Psoas muscle (tissue), 8 donors: ENCODE measurements around the gene XXYLT1. TPM values are rescaled to one million over a fixed set of nuclear protein-coding genes. Genes with fewer than 3 reads are reported as not detected.
"Not testable (repeated sequence)": the region's sequence is repeated elsewhere in the genome, so short reads cannot be mapped to it uniquely, and the experiment has no call there.

Experiments used
- ATAC-seq, 4 donors: fragments of 200-7000 bp; cut with Tn5 transposase; one replicate each; pipeline ENCODE4 v1.9.1; 2020; ENCODE audit warnings: moderate library complexity in 3 of 4, mild to moderate bottlenecking in 2 of 4
- DNase-seq, 2 donors: peaks; one replicate each; pipeline ENCODE4 v3.0.0-alpha.2; 2020
- H3K27ac ChIP-seq: fragments of 200-600 bp; one replicate; pipeline ENCODE4 v1.8.0; 2022
- H3K27me3 ChIP-seq, 3 donors: fragments of 200-600 bp in 1 of 3; one replicate each; pipeline versions ENCODE4 v1.6.1 to v1.8.0; 2013 to 2022; ENCODE audit warnings: low read length in 2 of 3, mild to moderate bottlenecking in 2 of 3, moderate library complexity in 1 of 3; ENCODE audit not compliant: insufficient read depth in 3 of 3
- H3K36me3 ChIP-seq, 2 donors: fragments of 200-600 bp in 1 of 2; one replicate each; pipeline versions ENCODE4 v1.6.1 to v1.8.0; 2013 to 2022; ENCODE audit warnings: low read depth in 1 of 2, mild to moderate bottlenecking in 1 of 2, moderate library complexity in 1 of 2; ENCODE audit not compliant: insufficient read depth in 1 of 2
- H3K4me1 ChIP-seq: fragments of 200-600 bp; one replicate; pipeline ENCODE4 v1.8.0; 2022
- H3K4me3 ChIP-seq: fragments of 200-600 bp; one replicate; pipeline ENCODE4 v1.8.0; 2022; ENCODE audit warnings: mild to moderate bottlenecking
- H3K9me3 ChIP-seq: fragments of 200-600 bp; one replicate; pipeline ENCODE4 v1.8.0; 2022
- CTCF ChIP-seq: fragments of 200-600 bp; IDR thresholded peaks from one replicate; pipeline ENCODE4 v1.8.0; 2022; ENCODE audit warnings: antibody characterized with exemption
- WGBS, 3 donors: extraction: QIAGEN DNeasy Blood & Tissue Kit; methylation state at CpG; one replicate each; pipeline versions ENCODE4 v1.1.6 to v1.1.7; 2013; 5-methylcytosine and 5-hydroxymethylcytosine counted together
- intact Hi-C, 2 donors: fragments of 100-400 bp; cut with DNase I; formaldehyde crosslinking; loops; one replicate each; pipeline versions ENCODE4 v1.11.0 to v1.14.2; 2022
- polyA plus RNA-seq, 3 donors: library from polyadenylated mRNA; stranded (reverse); fragments of 200-250 nt; gene quantifications; one replicate each; pipeline ENCODE4 v1.2.3, GENCODE V29; 2013
- total RNA-seq, 4 donors: library from RNA; stranded (reverse); fragmentation: NEBNext Ultra II Directional in 2 of 4; extraction: Animal tissue kit (Norgen Biotek cat#: 25700) in 2 of 4; gene quantifications; one replicate each; pipeline versions ENCODE4 v1.2.1 to v1.2.4, GENCODE V29; 2021 to 2023
- donor health status: healthy with polysubstance abuse.
- donor health status: DM: no; HTN: no; CAD: no; lungs with moderate emphysema.
- donor health status: Bipolar disorder and iron deficiency.
- donor health status: healthy.
- donor health status: DM: yes; HTN: yes; CAD: no.
- donor health status: DM: no; HTN: no; CAD: no.
- donor health status: DM: no; HTN: no; CAD: no.
- donor health status: DM: yes; HTN: yes; CAD: no.

The XXYLT1 gene
- total and polyA plus RNA-seq, 7 donors, result 0.86 to 3.5 (median 1.8) TPM

GRCh38 chr3:195052939-195053338 is 218.0 kb downstream of the XXYLT1 start:
- ATAC-seq (no peak), DNase-seq (peak in 1 of 2 donors; percentile 18)
- Histone ChIP-seq H3K27me3 (no peaks in the 10 kb centered on the region), H3K4me1 (peaks cover 9% of the 10 kb centered on the region), H3K36me3 (no peaks in the 10 kb centered on the region), H3K9me3 (no peaks in the 10 kb centered on the region), H3K27ac (no peak overlapping the region), H3K4me3 (no peak overlapping the region)
- no peak for TF ChIP-seq CTCF
- intact Hi-C loops, result no loop called here
- whole genome bisulfite sequencing, 3 donors, result 58 to 73% (median 70%) methylated on average over 6 of the region's 6 CpGs

DNA sequence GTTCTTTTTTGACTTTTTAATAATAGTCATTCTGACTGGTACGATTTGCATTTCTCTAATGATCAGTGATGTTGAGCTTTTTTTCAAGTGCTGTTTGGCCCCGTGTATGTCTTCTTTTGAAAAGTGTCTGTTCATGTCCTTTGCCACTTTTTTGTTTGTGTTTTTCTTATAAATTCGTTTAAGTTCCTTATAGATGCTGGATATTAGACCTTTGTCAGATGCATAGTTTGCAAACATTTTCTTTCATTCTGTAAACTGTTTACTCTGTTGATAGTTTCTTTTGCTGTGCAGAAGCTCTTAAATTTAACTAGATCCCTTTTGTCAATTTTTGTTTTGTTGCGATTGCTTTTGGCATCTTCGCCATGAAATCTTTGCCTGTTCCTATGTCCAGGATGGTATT is 220.7 kb downstream of the XXYLT1 start:
- H3K4me1 ChIP-seq, H3K9me3 ChIP-seq, DNase-seq, intact Hi-C loops, H3K27me3 ChIP-seq, H3K36me3 ChIP-seq, ATAC-seq, H3K4me3 ChIP-seq, H3K27ac ChIP-seq: not testable (repeated sequence)
- 87 to 90% (median 88%) methylated on average over 5 of the region's 5 CpGs for WGBS, 3 donors

DNA sequence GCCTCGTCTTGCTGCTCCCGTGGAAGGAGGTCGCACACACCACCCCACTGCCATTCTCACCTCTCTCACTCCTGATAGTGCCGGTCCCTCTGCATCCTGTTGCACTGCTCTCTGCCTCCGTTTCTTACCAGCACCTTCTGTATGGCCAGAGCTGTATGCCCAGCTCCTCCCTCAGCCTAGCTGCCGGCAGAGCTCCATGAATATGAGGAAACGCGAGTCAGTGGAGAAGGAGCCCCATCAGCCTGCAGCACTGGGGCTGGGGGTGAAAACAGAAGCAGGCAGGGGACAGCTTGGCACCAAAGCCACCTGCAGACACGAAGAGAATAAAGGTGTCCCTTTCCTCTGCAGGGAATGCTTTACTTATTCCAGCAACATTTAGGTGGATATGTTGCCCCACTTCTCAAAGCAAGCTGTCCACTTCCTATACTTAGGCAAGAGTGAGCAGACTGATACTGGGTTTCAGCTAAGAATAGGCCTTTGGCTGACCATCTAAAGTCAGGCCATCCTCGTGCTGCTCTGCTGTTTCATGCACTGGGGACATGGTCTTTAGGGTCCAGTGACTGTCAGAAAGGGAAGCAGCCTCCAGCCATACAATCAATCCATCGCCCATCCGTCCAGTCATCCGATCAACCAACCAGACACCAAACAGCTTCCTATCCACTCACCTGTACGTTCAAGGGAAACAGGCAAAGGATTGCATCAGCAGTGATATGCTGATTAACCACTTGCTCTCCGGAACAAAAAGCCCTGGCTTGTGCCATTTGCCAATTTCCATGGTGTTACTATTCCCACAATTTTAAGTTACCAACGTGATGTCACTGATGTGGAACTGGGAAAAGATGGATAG is 222.7 kb downstream of the XXYLT1 start:
- Histone ChIP-seq H3K36me3 (no peaks in the 10 kb centered on the region), H3K27ac (peak overlapping the region; percentile 69), H3K4me3 (no peak overlapping the region), H3K9me3 (no peaks in the 10 kb centered on the region), H3K27me3 (no peaks in the 10 kb centered on the region), H3K4me1 (peaks cover 9% of the 10 kb centered on the region)
- intact Hi-C loops, result no loop called here
- no peak for TF ChIP-seq CTCF
- 34 to 44% (median 37%) methylated on average over 16 of the region's 16 CpGs for WGBS, 3 donors
- peak; percentile 85 to 97 (median 96) for ATAC-seq
- peak in 1 of 2 donors; percentile 47 for DNase-seq

DNA sequence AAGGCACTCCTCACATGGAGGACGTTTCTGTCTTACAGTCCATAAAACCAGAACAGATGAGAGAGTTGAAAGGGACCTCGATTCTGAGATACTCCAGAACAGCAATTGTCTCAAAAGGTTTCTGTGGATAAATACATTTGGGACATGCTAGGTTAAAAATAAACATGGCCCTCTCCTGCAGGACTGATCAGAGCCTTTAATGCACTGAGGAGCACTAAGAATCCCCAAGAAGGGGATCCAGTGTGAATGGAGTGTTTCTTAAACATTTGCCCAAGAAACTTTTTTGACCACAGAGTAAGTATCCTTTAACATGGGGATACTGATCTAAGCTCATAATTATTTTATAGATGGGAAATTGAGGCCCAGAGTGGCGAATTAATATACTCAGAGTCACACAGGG is 223.4 kb downstream of the XXYLT1 start:
- Histone ChIP-seq H3K27ac (peak overlapping the region; percentile 69), H3K36me3 (no peaks in the 10 kb centered on the region)
- intact Hi-C loops, result no loop called here

More for the DNA sequence above, 223.4 kb downstream of the XXYLT1 start:
- DNase-seq (no peak), ATAC-seq (no peak)
- Histone ChIP-seq H3K4me3 (no peak overlapping the region), H3K9me3 (no peaks in the 10 kb centered on the region), H3K4me1 (peaks cover 9% of the 10 kb centered on the region), H3K27me3 (no peaks in the 10 kb centered on the region)
- no peak for TF ChIP-seq CTCF
- WGBS, 3 donors, result 73 to 84% (median 80%) methylated on average over 3 of the region's 3 CpGs
